PC-9 (cell line): ENCODE measurements around the gene OR2A25.

Source experiments
- CTCF ChIP-seq: fragments of 200-600 bp; sonication (generic); conservative IDR thresholded peaks from 2 replicates; pipeline ENCODE4 v1.6.1; 2017; ENCODE audit warnings: mixed run types, antibody characterized with exemption, mild to moderate bottlenecking, moderate library complexity
- EZH2 ChIP-seq: fragments of 200-600 bp; sonication (generic); IDR thresholded peaks from 2 replicates; pipeline ENCODE4 v1.8.0; 2017; ENCODE audit warnings: antibody characterized with exemption, low read depth

DNA sequence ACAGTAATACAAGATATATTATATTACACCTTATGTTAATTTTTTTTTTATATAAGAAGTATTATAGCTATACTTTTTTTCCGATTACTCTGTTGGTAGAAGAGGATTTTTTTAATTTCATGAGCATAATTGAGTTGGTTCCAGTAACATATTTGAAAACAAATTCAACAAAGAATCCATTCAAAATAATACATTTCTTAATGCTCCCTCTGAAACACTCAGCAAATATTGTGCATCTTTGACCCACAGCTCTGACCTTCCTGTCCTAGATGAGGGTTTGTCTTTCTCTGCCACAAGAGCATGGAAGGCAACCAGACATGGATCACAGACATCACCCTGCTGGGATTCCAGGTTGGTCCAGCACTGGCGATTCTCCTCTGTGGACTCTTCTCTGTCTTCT is 39.7 kb downstream of the OR2A25 start, which contains the start of gene OR2A2:
- TF ChIP-seq CTCF, result no peak
- no peak for TF ChIP-seq EZH2
